OCI-LY1 (cell line): ENCODE results near the gene MYO1E.

Experiments
- H2AFZ ChIP-seq: fragments of 200-600 bp; sonication (generic), shearing (Covaris generic); 2 replicates; pipeline ENCODE4 v1.6.0; 2014; ENCODE audit warnings: antibody characterized with exemption, mild to moderate bottlenecking, low read length
- H3F3A ChIP-seq: fragments of 200-600 bp; sonication (generic), shearing (Covaris generic); 2 replicates; pipeline ENCODE4 v1.6.0; 2014; ENCODE audit warnings: mild to moderate bottlenecking, antibody characterized with exemption, low read length, moderate library complexity; ENCODE audit not compliant: insufficient read depth
- H3K27ac ChIP-seq: fragments of 200-600 bp; sonication (generic); 2 replicates; pipeline ENCODE4 v1.5.1; 2014; ENCODE audit warnings: low read length, mixed run types, mild to moderate bottlenecking, low read depth; ENCODE audit not compliant: poor library complexity, severe bottlenecking
- H3K27me3 ChIP-seq: fragments of 200-600 bp; sonication (generic); 2 replicates; pipeline ENCODE4 v1.6.0; 2014; ENCODE audit warnings: antibody characterized with exemption, mild to moderate bottlenecking, low read length, moderate library complexity; ENCODE audit not compliant: insufficient read depth
- H3K36me3 ChIP-seq: fragments of 200-600 bp; sonication (generic); 2 replicates; pipeline ENCODE4 v1.6.1; 2014; ENCODE audit warnings: mild to moderate bottlenecking, antibody characterized with exemption, low read length, moderate library complexity, mixed read lengths; ENCODE audit not compliant: insufficient read depth
- H3K4me1 ChIP-seq: fragments of 200-600 bp; sonication (generic); 2 replicates; pipeline ENCODE4 v1.5.1; 2014; ENCODE audit warnings: mild to moderate bottlenecking, low read length, moderate library complexity; ENCODE audit not compliant: insufficient read depth, severe bottlenecking
- H3K4me2 ChIP-seq: fragments of 200-600 bp; sonication (generic), shearing (Covaris generic); 2 replicates; pipeline ENCODE4 v1.6.1; 2014; ENCODE audit warnings: low read length
- H3K4me3 ChIP-seq: fragments of 200-600 bp; sonication (generic); 2 replicates; pipeline ENCODE4 v1.5.1; 2014; ENCODE audit warnings: low read length, low read depth, mild to moderate bottlenecking, mixed read lengths; ENCODE audit not compliant: poor library complexity, severe bottlenecking
- H3K79me2 ChIP-seq: fragments of 200-600 bp; shearing (Covaris generic); 2 replicates; pipeline ENCODE4 v1.6.1; 2016; ENCODE audit warnings: mixed run types, low read length, mixed read lengths; ENCODE audit not compliant: insufficient read depth
- H3K9ac ChIP-seq: fragments of 200-600 bp; sonication (generic), shearing (Covaris generic); 2 replicates; pipeline ENCODE4 v1.6.1; 2014; ENCODE audit warnings: mild to moderate bottlenecking, low read length, mixed read lengths
- H3K9me2 ChIP-seq: fragments of 200-600 bp; sonication (generic), shearing (Covaris generic); 2 replicates; pipeline ENCODE4 v1.6.1; 2014; ENCODE audit warnings: low read depth, mild to moderate bottlenecking, low read length, mixed read lengths
- H3K9me3 ChIP-seq: fragments of 200-600 bp; shearing (Covaris generic); 2 replicates; pipeline ENCODE4 v1.6.1; 2014; ENCODE audit warnings: low read length, mixed read lengths
- H4K20me1 ChIP-seq: fragments of 200-600 bp; sonication (generic), shearing (Covaris generic); 2 replicates; pipeline ENCODE4 v1.6.0; 2016; ENCODE audit warnings: mild to moderate bottlenecking, low read length; ENCODE audit not compliant: insufficient read depth
- EZH2 ChIP-seq: fragments of 200-600 bp; sonication (generic), shearing (Covaris generic); IDR thresholded peaks from 2 replicates; pipeline ENCODE4 v1.8.0; 2017; ENCODE audit warnings: borderline replicate concordance, mixed run types, mild to moderate bottlenecking, antibody characterized with exemption, low read length, moderate library complexity, mixed read lengths
- TF ChIP-seq, protein P1 (sequence below): fragments of 200-600 bp; sonication (generic), shearing (Covaris generic); IDR thresholded peaks from 2 replicates; pipeline ENCODE4 v1.5.1; 2017; ENCODE audit warnings: mild to moderate bottlenecking, antibody characterized with exemption, low read length, moderate library complexity, mixed read lengths

MYO1E gene

DNA sequence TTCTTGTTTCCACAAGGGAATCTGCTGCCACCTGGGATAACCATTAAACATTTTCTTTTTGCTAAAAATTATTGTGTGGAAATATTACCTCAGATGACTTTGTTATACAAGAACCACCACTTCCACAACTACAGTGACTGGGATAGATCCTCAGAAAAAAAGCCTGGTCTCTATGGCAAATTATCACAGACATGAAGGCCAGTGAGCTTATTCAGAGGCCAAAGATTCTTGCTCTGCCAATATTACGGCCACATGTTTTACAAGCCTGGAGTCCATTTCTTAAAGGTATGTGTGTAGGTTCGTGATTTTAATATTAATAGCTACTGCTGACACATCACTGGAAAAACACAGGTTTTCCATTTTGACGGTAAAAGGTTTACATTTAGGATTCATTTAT, 73.8 kb downstream of the MYO1E start:
- H3K36me3 ChIP-seq, result no peaks in the 10 kb centered on the region
- H3K27ac ChIP-seq, result peak overlapping the region; percentile 40
- H2AFZ ChIP-seq, result no peak overlapping the region
- TF ChIP-seq, protein P1, sequence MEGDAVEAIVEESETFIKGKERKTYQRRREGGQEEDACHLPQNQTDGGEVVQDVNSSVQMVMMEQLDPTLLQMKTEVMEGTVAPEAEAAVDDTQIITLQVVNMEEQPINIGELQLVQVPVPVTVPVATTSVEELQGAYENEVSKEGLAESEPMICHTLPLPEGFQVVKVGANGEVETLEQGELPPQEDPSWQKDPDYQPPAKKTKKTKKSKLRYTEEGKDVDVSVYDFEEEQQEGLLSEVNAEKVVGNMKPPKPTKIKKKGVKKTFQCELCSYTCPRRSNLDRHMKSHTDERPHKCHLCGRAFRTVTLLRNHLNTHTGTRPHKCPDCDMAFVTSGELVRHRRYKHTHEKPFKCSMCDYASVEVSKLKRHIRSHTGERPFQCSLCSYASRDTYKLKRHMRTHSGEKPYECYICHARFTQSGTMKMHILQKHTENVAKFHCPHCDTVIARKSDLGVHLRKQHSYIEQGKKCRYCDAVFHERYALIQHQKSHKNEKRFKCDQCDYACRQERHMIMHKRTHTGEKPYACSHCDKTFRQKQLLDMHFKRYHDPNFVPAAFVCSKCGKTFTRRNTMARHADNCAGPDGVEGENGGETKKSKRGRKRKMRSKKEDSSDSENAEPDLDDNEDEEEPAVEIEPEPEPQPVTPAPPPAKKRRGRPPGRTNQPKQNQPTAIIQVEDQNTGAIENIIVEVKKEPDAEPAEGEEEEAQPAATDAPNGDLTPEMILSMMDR, result no peak
- no peak for TF ChIP-seq EZH2
- no peak overlapping the region for H3K4me3 ChIP-seq
- no peak overlapping the region for H3K9ac ChIP-seq
- H3F3A ChIP-seq, result no peaks in the 10 kb centered on the region
- no peaks in the 10 kb centered on the region for H3K9me3 ChIP-seq
- H3K4me1 ChIP-seq, result peaks cover 85% of the 10 kb centered on the region
- no peaks in the 10 kb centered on the region for H3K9me2 ChIP-seq
- peaks cover 4% of the 10 kb centered on the region; the same call in 1 of the 2 replicates for H3K79me2 ChIP-seq
- H3K4me2 ChIP-seq, result peak overlapping the region; percentile 37; the same call in 1 of the 2 replicates
- no peaks in the 10 kb centered on the region for H4K20me1 ChIP-seq
- H3K27me3 ChIP-seq, result no peaks in the 10 kb centered on the region

GRCh38 chr15:59298225-59298853, 74.3 kb downstream of the MYO1E start:
- no peaks in the 10 kb centered on the region for H3F3A ChIP-seq
- H3K4me3 ChIP-seq, result no peak overlapping the region
- H3K4me2 ChIP-seq, result peak overlapping the region; percentile 37
- H3K27me3 ChIP-seq, result no peaks in the 10 kb centered on the region
- H3K9me2 ChIP-seq, result no peaks in the 10 kb centered on the region
- no peak overlapping the region for H2AFZ ChIP-seq
- H3K79me2 ChIP-seq, result peaks cover 4% of the 10 kb centered on the region; the same call in 1 of the 2 replicates
- no peaks in the 10 kb centered on the region for H3K9me3 ChIP-seq
- peaks cover 79% of the 10 kb centered on the region for H3K4me1 ChIP-seq
- TF ChIP-seq, protein P1, result no peak
- TF ChIP-seq EZH2, result no peak
- H3K9ac ChIP-seq, result no peak overlapping the region
- H3K36me3 ChIP-seq, result no peaks in the 10 kb centered on the region
- H3K27ac ChIP-seq, result peak overlapping the region; percentile 40
- no peaks in the 10 kb centered on the region for H4K20me1 ChIP-seq

DNA sequence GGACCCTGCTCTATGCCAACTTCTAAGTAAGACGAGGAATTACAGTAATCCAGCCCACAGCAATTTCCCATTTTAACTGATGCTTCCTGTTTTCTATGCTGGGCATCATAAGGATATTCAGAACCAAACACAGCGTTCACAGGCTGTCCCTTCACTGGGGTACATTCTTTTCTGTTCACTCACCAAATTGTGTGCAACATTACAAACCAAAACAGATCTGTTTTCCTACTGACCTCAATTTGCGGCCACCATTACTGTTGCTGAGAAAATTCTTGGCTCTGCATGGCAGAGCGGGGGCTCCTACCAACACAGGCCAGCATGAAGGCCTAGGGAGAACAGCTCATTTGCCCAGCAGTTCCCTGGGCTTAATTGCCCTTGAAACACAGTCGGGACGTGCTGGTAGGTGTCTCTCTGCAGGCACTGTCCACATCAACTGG, 76.5 kb downstream of the MYO1E start:
- Histone ChIP-seq H3K4me3 (no peak overlapping the region), H3K27me3 (no peaks in the 10 kb centered on the region), H2AFZ (no peak overlapping the region), H3K27ac (peak overlapping the region; percentile 49), H3K4me2 (peak overlapping the region; percentile 20; the same call in 1 of the 2 replicates), H3F3A (no peaks in the 10 kb centered on the region), H3K36me3 (0 out of 2 replicates have a peak, but pooled peaks cover 4% of the 10 kb centered on the region), H3K9ac (no peak overlapping the region), H3K9me3 (no peaks in the 10 kb centered on the region), H3K9me2 (no peaks in the 10 kb centered on the region), H3K79me2 (peaks cover 15% of the 10 kb centered on the region; the same call in 1 of the 2 replicates), H3K4me1 (peaks cover 78% of the 10 kb centered on the region), H4K20me1 (no peaks in the 10 kb centered on the region)
- TF ChIP-seq EZH2, result no peak
- TF ChIP-seq, protein P1, result no peak
